VCaP (cell line): Measurements from ENCODE around the gene FAM53A.
A peak's percentile ranks its signal among the peaks of the same experiment; 100 is the strongest.

Experiments used
- H3K27ac ChIP-seq: fragments of 450-650 bp; 2 replicates; pipeline ENCODE4 v1.5.1; 2017
- TF ChIP-seq, protein P1 (sequence below): fragments of 450-650 bp; conservative IDR thresholded peaks from 2 replicates; pipeline ENCODE4 v1.5.1; 2017; ENCODE audit warnings: mild to moderate bottlenecking, moderate library complexity

Gene FAM53A

GRCh38 chr4:1726146-1726934, 42.2 kb upstream of the FAM53A start:
- TF ChIP-seq, protein P1, sequence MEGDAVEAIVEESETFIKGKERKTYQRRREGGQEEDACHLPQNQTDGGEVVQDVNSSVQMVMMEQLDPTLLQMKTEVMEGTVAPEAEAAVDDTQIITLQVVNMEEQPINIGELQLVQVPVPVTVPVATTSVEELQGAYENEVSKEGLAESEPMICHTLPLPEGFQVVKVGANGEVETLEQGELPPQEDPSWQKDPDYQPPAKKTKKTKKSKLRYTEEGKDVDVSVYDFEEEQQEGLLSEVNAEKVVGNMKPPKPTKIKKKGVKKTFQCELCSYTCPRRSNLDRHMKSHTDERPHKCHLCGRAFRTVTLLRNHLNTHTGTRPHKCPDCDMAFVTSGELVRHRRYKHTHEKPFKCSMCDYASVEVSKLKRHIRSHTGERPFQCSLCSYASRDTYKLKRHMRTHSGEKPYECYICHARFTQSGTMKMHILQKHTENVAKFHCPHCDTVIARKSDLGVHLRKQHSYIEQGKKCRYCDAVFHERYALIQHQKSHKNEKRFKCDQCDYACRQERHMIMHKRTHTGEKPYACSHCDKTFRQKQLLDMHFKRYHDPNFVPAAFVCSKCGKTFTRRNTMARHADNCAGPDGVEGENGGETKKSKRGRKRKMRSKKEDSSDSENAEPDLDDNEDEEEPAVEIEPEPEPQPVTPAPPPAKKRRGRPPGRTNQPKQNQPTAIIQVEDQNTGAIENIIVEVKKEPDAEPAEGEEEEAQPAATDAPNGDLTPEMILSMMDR, result peak; percentile 96
- peak overlapping the region; percentile 45 for H3K27ac ChIP-seq

- TF ChIP-seq, protein P1, result no peak
- peak overlapping the region; percentile 45 for H3K27ac ChIP-seq
Measured at GRCh38 chr4:1725521-1725920, 41.4 kb upstream of the FAM53A start.

GRCh38 chr4:1723131-1723801, 39.2 kb upstream of the FAM53A start:
- TF ChIP-seq, protein P1, result no peak; the same call in 1 of the 2 replicates
- peak overlapping the region; percentile 96 for H3K27ac ChIP-seq

DNA sequence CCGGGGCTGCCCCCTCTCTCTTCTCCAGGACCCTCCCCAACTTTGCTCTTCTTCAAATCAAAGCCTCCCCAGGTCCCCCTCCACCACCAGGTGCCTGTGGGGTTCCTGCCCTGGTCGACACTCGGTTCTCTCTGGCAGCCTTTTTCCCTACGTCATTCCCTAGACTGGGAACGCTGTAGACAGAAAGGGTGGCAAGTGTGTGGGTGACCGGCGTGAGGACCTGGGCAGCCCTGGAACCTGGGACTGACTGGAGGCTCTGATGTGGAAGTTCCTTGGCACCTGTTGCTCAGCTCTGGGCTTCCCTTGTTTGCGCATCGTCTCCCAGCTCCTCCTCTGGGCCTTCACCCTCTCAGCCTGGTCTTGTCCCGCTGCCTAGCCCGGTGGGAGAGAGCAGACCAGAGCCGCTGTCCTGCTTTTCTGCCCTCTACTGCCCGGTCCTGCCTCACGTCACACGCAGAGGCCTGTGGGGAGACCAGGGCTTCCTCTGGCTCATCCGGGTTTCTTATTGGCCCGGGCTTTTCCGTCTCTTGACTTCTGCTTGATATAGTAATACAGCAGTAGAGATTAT, 38.5 kb upstream of the FAM53A start:
- TF ChIP-seq, protein P1, result no peak; the same call in 1 of the 2 replicates
- peak overlapping the region; percentile 96 for H3K27ac ChIP-seq

DNA sequence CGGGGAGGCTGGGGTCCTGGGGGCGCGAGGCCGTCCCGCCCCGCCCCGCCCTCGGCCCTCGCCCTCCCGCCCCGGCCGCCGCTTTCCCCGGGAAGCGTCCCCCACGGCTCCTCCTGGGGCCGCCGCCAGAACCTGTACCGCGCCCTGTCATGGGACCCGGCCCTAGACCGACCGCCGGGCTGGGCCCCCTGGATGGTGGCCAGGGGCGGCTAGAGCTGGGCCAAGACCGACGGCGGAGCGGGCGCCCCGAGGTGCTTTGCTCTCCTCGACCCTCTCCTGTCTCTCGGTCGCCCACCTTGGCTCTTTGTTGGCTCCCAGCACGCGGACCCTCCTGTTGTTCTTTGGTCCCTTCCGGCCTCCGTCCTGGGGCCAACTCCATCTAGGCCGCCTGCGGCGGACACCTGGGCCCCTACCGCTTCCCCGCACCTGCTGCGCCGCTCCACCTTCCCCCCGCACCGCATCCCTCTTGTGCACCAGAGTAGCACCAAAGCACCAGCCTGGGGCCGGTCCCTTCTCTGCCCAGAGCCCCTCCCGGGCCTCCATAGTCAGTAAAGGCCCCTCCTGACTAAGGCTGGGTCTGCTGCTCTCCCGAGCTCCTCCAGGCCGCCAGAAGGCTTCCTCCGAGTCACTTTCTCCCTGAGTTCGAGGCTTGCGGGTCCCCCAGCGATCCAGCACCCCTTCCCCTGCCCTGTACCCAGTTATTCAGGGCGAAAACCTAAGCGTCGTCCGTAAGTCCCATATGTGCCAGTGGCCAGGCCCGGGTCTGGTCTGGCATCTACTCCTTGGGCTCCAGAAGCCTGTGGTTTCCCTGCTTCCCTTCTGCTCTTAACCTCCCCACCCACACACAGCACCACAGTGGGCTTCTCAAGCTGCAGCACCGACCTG, 37.8 kb upstream of the FAM53A start:
- TF ChIP-seq, protein P1, result no peak
- H3K27ac ChIP-seq, result peak overlapping the region; percentile 96

DNA sequence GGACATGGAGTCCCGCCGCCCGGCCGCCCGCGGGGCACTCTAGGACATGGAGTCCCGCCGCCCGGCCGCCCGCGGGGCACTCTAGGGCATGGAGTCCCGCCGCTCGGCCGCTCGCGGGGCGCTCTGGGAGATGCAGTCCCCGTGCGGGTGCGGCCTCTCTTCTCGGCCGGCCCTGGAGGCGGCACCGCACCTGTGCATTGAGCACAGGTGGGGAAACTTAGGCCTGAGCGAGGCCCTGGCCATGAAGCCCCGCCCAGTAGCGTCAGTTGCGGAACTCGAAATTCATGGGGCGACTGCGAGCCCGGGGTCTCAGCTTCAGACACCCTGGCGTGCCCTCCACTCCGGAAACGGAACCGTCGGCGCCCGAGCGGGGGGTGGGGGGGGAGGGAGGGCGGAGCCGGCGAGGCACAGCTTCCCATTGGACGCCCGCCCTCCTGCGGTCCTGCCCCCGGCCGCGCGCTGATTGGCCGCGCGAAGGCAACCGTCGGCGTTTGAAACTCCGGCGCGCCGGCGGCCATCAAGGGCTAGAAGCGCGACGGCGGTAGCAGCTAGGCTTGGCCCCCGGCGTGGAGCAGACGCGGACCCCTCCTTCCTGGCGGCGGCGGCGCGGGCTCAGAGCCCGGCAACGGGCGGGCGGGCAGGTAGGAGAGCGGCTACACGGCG, 37.0 kb upstream of the FAM53A start, which contains the start of the genes TACC3 and TMEM129:
Gene TACC3, plus strand, starts transcription at position 519 of the 663 bp plus-strand sequence. CDS start 1,901 bp downstream, outside the sequence.
Gene TMEM129, minus strand, starts transcription at position 321 of the 663 bp plus-strand sequence. CDS start 486 bp downstream, outside the sequence.
- peak within 1 kb of the TSS; percentile 96 for H3K27ac ChIP-seq
- TF ChIP-seq, protein P1, result no peak
